Erythroblast (primary cell): ENCODE measurements around the gene RMND1.

Source experiments
- GATA1 ChIP-seq: IDR thresholded peaks from 2 replicates; pipeline ENCODE4 v1.6.1; 2011; ENCODE audit warnings: low read depth, mild to moderate bottlenecking, control low read depth, low read length, moderate library complexity
- POLR2A ChIP-seq: IDR thresholded peaks from 2 replicates; pipeline ENCODE4 v1.6.1; 2011; ENCODE audit warnings: mild to moderate bottlenecking, low read length

GRCh38 chr6:151481786-151482185 lies 29.9 kb upstream of the RMND1 start:
- TF ChIP-seq POLR2A (no peak), GATA1 (no peak)
